Dendritic cell treated with granulocyte-macrophage colony-stimulating factor and Interleukin-4, amounts not matched to agents 40 ng/mL and 50 ng/mL, for 4 days (primary cell): ENCODE data around the gene INTS7.
"Not testable (repeated sequence)": the region's sequence is repeated elsewhere in the genome, so short reads cannot be mapped to it uniquely, and the experiment has no call there.

ENCODE experiments used
- H3K27ac Mint-ChIP-seq: one replicate; pipeline ENCODE4 v1.8.0; 2022; ENCODE audit warnings: mild to moderate bottlenecking, mixed read lengths
- H3K27me3 Mint-ChIP-seq: one replicate; pipeline ENCODE4 v1.8.0; 2022; ENCODE audit warnings: mild to moderate bottlenecking, mixed read lengths
- H3K36me3 Mint-ChIP-seq: one replicate; pipeline ENCODE4 v1.8.0; 2022; ENCODE audit warnings: low read depth, mixed read lengths
- H3K4me1 Mint-ChIP-seq: one replicate; pipeline ENCODE4 v1.8.0; 2022; ENCODE audit warnings: low read depth, mixed read lengths
- H3K4me3 Mint-ChIP-seq: one replicate; pipeline ENCODE4 v1.8.0; 2022; ENCODE audit warnings: mild to moderate bottlenecking, moderate library complexity, mixed read lengths
- H3K9me3 Mint-ChIP-seq: one replicate; pipeline ENCODE4 v1.8.0; 2022; ENCODE audit warnings: mixed read lengths
- intact Hi-C: fragments of 100-400 bp; cut with micrococcal nuclease; formaldehyde crosslinking; loops from one replicate; pipeline ENCODE4 v1.15.0; 2022

Gene INTS7

DNA sequence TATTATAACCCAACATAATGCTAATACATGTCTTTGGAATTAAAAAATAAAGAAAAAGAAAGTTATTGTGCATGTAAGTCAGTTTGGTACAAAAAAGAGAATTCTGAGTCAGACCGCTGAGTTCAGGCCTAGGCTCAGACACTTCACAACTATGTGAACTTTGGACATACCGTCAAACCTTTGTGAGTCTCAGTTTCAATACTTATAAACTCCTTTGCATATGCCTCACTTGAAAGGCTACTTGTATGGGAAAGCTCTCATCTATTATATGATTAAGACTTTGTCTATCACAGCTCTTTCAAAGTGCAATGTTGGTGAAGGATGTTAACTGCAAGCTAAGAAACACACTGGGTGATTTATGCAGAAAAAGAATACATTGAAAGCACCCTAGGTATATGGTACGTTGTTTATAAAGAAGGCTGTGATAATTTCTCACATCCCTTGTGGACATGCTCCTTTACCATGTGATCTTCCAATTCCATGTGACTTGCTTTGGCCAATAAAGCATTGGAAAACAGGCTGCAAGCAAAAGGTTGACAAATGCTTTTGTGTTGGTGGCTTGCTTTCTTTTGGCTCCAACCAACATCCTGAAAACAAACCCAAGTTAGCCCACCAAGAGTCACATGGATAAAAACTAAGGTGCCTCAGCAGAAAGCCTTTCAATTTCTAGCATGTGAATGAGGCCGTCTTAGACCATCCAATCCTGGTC, 49.6 kb downstream of the INTS7 start:
- Mint-ChIP-seq H3K4me1 (no peaks in the 10 kb centered on the region), H3K27me3 (no peaks in the 10 kb centered on the region), H3K4me3 (no peak overlapping the region), H3K27ac (no peak overlapping the region), H3K36me3 (peaks cover 36% of the 10 kb centered on the region), H3K9me3 (no peaks in the 10 kb centered on the region)
- intact Hi-C loops: no loop called here

DNA sequence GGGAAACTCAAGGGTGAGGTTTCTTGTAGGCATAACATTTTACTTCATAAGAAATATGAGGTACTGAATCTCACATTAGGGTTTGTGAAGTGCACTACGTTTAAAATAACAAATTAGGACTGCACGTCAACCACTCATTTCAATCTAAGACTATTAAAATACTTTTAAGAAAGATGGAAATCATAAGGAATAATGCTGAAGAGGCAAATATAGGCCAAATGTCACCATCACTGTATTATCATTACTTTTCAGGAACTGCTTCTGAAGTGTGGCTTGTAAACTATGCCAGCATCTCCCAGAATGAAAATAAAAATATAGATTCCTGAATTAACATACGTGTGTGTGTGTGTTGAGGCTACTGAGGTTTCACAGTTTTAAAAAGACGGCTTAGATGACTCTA, 56.8 kb downstream of the INTS7 start:
- no peaks in the 10 kb centered on the region for H3K9me3 Mint-ChIP-seq
- H3K27ac Mint-ChIP-seq: no peak overlapping the region
- intact Hi-C loops: no loop called here
- H3K27me3 Mint-ChIP-seq: no peaks in the 10 kb centered on the region
- H3K4me1 Mint-ChIP-seq: peaks cover 13% of the 10 kb centered on the region
- H3K36me3 Mint-ChIP-seq: peaks cover 47% of the 10 kb centered on the region
- no peak overlapping the region for H3K4me3 Mint-ChIP-seq

DNA sequence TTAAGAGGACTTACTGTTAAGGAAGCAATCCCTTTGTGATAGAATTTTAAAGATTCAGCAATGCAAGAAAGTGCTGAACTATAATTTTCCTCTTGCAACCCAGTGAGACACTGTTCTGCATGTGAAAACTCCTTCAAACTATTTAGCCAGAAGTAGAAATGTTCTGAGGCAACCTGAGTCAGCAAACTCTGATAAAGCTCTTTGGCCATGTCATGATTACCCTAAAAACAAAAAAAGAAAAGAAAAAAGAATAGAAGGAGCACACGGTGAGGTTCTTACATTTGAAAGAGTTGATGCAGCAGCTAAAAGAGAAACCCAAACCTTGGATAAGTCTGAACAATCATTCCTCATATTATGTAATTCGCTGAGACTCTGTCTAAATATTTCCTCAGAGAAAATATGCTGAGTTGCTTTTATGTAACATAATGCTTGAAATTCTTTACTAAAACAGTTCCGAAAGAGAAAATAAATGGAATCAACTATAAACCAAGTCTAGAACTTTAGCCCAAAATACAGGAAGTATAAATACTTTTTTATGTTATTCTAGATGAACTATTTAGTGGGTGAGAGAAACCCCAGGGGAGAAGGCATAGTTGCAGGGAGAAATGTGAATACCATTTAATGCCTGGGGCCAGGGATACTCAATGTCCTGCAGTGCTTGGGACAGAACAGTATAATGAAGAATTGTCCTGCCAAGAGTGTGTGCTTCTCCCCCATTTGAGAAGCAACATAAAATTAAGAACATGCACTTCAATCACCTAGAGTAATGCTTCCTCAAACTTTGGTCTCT, 60.0 kb downstream of the INTS7 start:
- H3K36me3 Mint-ChIP-seq: peaks cover 46% of the 10 kb centered on the region
- no peaks in the 10 kb centered on the region for H3K9me3 Mint-ChIP-seq
- peaks cover 13% of the 10 kb centered on the region for H3K4me1 Mint-ChIP-seq
- H3K4me3 Mint-ChIP-seq: no peak overlapping the region
- H3K27ac Mint-ChIP-seq: no peak overlapping the region
- intact Hi-C loops: no loop called here
- no peaks in the 10 kb centered on the region for H3K27me3 Mint-ChIP-seq

DNA sequence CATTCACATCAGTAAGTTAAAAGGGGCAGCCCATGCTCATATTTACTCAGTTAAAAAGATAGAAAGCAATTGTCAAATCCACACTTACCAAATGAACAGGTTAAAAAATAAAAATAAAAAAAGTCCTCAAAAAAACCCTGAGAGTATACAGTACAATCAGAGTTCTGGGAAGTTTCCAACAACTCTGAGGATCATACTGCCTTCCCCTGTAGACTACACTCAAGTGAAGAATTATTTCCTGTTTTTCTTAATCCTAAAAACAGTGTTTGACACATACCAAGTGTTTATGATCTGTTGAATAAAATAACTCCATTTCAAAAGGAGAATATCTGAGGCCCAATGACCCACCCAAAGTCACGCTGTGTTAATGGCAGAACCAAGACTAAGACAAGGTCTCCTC, 61.8 kb downstream of the INTS7 start:
- intact Hi-C loops: no loop called here
- no peaks in the 10 kb centered on the region for H3K27me3 Mint-ChIP-seq
- H3K4me1 Mint-ChIP-seq: peaks cover 13% of the 10 kb centered on the region
- no peak overlapping the region for H3K27ac Mint-ChIP-seq
- no peak overlapping the region for H3K4me3 Mint-ChIP-seq
- no peaks in the 10 kb centered on the region for H3K9me3 Mint-ChIP-seq
- H3K36me3 Mint-ChIP-seq: peaks cover 47% of the 10 kb centered on the region

DNA sequence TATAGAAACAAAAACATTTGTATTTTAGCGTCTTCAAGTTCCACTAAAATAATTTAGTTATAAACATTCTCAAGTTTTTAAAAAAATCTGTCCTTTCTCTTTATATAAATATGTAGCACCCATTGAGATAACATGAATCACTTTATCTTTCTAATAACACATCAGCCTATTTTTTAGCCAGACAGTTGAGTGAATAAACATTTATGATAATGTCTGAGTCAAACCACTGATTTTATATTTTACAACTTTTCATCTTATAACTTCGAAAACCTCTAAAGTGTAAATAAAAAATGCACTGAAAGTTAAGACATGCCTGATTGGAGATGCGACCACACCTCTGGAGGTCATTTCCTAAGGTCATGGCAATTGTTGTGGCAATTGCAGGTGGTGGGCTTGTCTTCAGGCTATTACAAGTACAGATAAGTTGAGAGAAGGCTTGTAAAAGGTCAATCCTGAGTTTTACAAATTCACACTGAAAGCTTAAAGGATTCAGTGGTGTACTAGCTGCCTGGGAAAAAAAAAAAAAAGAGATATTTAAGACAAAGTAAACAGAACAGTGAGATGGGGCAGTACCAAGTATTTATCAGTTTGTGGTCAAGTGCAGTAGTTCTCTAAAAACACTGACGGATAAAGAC, 67.0 kb downstream of the INTS7 start:
- peaks cover 33% of the 10 kb centered on the region for H3K36me3 Mint-ChIP-seq
- no peak overlapping the region for H3K4me3 Mint-ChIP-seq
- H3K9me3 Mint-ChIP-seq: no peaks in the 10 kb centered on the region
- no peaks in the 10 kb centered on the region for H3K27me3 Mint-ChIP-seq
- intact Hi-C loops: no loop called here
- peaks cover 15% of the 10 kb centered on the region for H3K4me1 Mint-ChIP-seq
- no peak overlapping the region for H3K27ac Mint-ChIP-seq

DNA sequence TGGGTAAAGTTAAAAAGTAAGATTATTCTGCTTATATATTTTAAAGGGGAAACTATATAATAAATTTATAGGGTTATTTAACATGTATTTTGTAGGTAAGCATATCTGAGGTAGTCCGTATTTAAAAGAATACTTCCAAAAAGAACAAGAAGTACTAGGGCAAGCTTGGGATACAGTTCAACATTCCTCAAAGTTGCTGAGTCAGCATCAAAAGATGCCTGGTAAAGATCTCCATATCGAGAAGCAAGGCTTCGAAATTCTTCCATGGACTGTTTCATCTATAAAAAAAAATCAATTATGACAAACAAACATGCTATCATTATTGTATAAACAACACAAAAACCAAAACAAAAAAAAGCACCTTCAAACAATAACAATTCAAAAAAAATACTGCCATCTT, 67.7 kb downstream of the INTS7 start:
- no peaks in the 10 kb centered on the region for H3K9me3 Mint-ChIP-seq
- peaks cover 37% of the 10 kb centered on the region for H3K36me3 Mint-ChIP-seq

DNA sequence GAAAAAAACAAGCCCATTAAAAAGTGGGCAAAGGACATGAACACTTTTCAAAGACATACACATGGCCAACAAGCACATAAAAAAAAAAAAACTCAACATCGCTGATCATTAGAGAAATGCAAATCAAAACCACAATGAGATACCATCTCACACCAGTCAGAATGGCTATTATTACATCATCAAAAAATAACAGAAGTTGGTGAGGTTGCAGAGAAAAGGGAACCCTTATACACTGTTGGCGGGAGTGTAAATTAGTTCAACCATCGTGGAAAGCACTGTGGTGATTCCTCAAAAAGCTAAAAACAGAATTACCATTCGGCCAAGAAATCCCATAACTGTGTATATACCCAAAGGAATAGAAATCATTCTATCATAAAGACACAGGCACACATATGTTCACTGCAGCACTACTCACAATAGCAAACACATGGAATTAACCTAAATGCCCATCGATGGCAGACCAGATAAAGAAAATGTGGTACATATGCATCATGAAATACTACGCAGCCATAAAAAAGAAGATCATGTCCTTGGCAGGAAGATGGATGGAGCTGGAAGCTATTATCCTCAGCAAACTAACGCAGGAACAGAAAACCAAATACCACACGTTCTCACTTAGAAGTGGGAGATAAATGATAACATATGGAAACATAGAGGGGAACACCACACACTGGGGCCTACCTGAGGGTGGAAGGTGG, 70.1 kb downstream of the INTS7 start:
- no peak overlapping the region for H3K27ac Mint-ChIP-seq
- intact Hi-C loops: no loop called here
- no peaks in the 10 kb centered on the region for H3K9me3 Mint-ChIP-seq
- peaks cover 52% of the 10 kb centered on the region for H3K36me3 Mint-ChIP-seq
- H3K27me3 Mint-ChIP-seq: no peaks in the 10 kb centered on the region
- H3K4me3 Mint-ChIP-seq: no peak overlapping the region
- H3K4me1 Mint-ChIP-seq: peaks cover 15% of the 10 kb centered on the region

More for the DNA sequence above, 67.7 kb downstream of the INTS7 start:
- intact Hi-C loops: no loop called here
- Mint-ChIP-seq H3K27ac (no peak overlapping the region), H3K4me1 (peaks cover 15% of the 10 kb centered on the region), H3K4me3 (no peak overlapping the region), H3K27me3 (no peaks in the 10 kb centered on the region)

DNA sequence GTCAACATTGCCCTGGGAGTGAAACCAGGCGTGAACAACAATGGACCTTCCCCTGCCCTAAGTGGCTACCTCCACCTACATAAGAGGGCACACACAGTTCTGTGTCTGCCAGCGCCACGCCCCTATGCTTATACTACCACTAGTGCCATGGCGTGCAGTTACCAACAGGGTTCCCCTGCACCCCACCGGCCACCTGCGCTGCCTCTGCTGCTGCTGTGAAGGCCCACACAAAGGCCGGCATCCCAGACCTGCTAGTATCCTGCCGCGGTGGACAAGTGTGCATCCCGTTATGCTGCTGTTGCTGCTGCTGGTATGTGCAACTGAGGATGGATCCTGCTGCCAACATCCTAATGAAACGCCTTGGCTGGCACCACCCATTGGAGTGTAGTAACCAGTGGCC, 75.7 kb downstream of the INTS7 start:
- no peak overlapping the region for H3K27ac Mint-ChIP-seq
- H3K9me3 Mint-ChIP-seq: no peaks in the 10 kb centered on the region
- peaks cover 6% of the 10 kb centered on the region for H3K4me1 Mint-ChIP-seq
- no peaks in the 10 kb centered on the region for H3K27me3 Mint-ChIP-seq
- no peak overlapping the region for H3K4me3 Mint-ChIP-seq
- intact Hi-C loops: no loop called here
- H3K36me3 Mint-ChIP-seq: peaks cover 51% of the 10 kb centered on the region

DNA sequence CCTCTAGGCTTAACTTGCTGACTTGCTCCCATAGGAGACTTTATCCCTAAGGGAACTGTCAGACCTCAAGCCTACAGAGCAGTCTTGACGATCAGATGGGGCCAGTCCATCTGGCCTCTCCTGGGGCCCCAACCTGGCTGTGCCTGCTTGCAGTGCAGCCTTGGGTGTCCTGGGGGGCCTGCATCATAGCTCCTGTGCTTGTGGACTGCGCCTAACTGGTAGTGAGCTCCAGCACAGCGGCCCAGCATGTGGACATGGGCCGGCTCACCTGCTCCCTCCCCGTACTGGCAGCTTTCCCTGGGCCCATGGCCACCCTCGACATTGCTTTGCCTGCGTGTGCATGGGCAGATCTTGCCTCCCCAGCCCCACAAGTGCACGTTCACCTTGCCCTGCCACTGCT, 76.1 kb downstream of the INTS7 start:
- H3K36me3 Mint-ChIP-seq: peaks cover 51% of the 10 kb centered on the region
- no peaks in the 10 kb centered on the region for H3K27me3 Mint-ChIP-seq
- intact Hi-C loops: no loop called here
- H3K4me3 Mint-ChIP-seq: no peak overlapping the region
- peaks cover 1% of the 10 kb centered on the region for H3K4me1 Mint-ChIP-seq
- H3K9me3 Mint-ChIP-seq: no peaks in the 10 kb centered on the region
- no peak overlapping the region for H3K27ac Mint-ChIP-seq

DNA sequence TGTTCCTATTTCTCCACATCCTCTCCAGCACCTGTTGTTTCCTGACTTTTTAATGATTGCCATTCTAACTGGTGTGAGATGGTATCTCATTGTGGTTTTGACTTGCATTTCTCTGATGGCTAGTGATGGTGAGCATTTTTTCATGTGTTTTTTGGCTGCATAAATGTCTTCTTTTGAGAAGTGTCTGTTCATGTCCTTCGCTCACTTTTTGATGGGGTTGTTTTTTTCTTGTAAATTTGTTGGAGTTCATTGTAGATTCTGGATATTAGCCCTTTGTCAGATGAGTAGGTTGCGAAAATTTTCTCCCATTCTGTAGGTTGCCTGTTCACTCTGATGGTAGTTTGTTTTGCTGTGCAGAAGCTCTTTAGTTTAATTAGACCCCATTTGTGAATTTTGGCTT, 81.3 kb downstream of the INTS7 start:
- intact Hi-C loops, H3K27me3 Mint-ChIP-seq, H3K27ac Mint-ChIP-seq, H3K9me3 Mint-ChIP-seq, H3K4me1 Mint-ChIP-seq, H3K4me3 Mint-ChIP-seq: not testable (repeated sequence)
- peaks cover 14% of the 10 kb centered on the region for H3K36me3 Mint-ChIP-seq

DNA sequence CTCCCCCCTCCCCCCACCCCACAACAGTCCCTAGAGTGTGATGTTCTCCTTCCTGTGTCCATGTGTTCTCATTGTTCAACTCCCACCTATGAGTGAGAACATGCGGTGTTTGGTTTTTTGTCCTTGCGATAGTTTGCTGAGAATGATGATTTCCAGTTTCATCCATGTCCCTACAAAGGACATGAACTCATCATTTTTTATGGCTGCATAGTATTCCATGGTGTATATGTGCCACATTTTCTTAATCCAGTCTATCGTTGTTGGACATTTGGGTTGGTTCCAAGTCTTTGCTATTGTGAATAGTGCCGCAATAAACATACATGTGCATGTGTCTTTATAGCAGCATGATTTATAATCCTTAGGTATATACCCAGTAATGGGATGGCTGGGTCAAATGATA, 81.8 kb downstream of the INTS7 start:
- H3K4me3 Mint-ChIP-seq, H3K27me3 Mint-ChIP-seq, H3K27ac Mint-ChIP-seq, H3K9me3 Mint-ChIP-seq, H3K36me3 Mint-ChIP-seq, H3K4me1 Mint-ChIP-seq, intact Hi-C loops: not testable (repeated sequence)

DNA sequence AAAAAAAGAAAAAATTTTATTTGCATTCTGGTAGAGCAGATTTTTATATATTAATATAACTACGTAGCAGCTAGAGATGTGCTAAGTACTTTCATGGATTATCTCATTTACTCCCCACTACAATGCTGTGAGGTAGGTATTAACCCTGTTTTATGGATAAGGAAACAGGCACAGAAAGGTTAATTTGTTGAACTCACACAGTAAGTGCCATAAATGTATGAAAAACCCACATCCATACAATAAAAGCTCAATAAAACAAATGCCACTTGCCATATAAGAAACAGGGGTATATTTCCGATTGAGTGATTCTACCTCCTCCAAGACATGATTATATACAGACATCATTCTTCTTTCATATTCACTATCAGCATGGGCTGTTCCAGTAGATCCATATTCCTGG, 83.1 kb downstream of the INTS7 start:
- no peak overlapping the region for H3K27ac Mint-ChIP-seq
- no peaks in the 10 kb centered on the region for H3K4me1 Mint-ChIP-seq
- peaks cover 5% of the 10 kb centered on the region for H3K36me3 Mint-ChIP-seq
- H3K9me3 Mint-ChIP-seq: no peaks in the 10 kb centered on the region
- no peaks in the 10 kb centered on the region for H3K27me3 Mint-ChIP-seq
- intact Hi-C loops: no loop called here
- H3K4me3 Mint-ChIP-seq: no peak overlapping the region

DNA sequence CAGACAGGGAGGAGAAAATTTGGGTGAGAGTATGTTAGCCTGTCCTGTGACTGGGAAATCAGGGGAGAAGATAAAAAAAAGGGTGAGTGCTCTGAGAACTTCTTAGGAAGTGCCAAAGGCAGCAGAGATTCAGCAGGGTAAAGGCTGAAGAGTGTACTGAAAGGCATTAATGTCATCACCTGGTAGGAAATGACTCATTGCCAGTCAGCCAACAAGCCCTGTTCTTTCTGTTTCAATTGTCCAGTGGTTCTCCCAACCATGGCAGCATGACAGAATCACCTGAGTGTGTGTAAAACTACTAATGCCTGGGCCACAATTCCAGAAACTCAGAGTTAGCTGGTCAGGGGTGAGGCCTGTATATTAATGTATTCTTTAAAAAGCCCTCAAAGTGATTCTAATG, 83.5 kb downstream of the INTS7 start:
- H3K27ac Mint-ChIP-seq: peak overlapping the region; percentile 27
- H3K4me3 Mint-ChIP-seq: no peak overlapping the region
- no peaks in the 10 kb centered on the region for H3K4me1 Mint-ChIP-seq
- H3K27me3 Mint-ChIP-seq: no peaks in the 10 kb centered on the region
- intact Hi-C loops: no loop called here
- no peaks in the 10 kb centered on the region for H3K9me3 Mint-ChIP-seq
- peaks cover under 1% of the 10 kb centered on the region for H3K36me3 Mint-ChIP-seq

DNA sequence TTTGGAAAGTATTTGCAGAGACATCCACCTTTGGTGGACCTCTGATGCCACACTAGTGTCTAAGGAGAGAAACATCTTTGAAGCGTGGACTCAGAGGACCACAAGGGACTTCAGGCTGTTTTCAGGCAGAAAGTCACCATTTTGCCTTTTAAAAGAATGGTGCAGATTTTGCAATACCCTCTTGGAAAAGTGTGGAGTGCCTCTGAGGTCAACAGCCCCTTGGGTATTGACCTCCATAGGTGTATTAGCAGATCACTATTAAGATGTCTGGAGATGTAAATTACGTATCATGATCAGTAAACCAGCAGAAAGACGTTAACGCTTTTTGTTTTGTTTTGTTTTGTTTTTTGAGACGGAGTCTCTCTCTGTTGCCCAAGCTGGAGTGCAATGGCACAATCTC, 87.0 kb downstream of the INTS7 start:
- Mint-ChIP-seq H3K4me1 (no peaks in the 10 kb centered on the region), H3K27me3 (no peaks in the 10 kb centered on the region)

More for the DNA sequence above, 87.0 kb downstream of the INTS7 start:
- Mint-ChIP-seq H3K36me3 (peaks cover 13% of the 10 kb centered on the region), H3K9me3 (no peaks in the 10 kb centered on the region), H3K27ac (no peak overlapping the region), H3K4me3 (no peak overlapping the region)
- intact Hi-C loops: no loop called here
